Measurements from ENCODE around the gene TNFRSF19. TPM values are rescaled to one million over a fixed set of nuclear protein-coding genes. Genes with fewer than 3 reads are reported as not detected.
A peak's percentile ranks its signal among the peaks of the same experiment; 100 is the strongest.

TNFRSF19 gene
- total RNA-seq, 1 donor from 2014 or later: 31.3 TPM

- DNase-seq (ENCODE audit: low read depth): no peak
- TF ChIP-seq, protein P1, sequence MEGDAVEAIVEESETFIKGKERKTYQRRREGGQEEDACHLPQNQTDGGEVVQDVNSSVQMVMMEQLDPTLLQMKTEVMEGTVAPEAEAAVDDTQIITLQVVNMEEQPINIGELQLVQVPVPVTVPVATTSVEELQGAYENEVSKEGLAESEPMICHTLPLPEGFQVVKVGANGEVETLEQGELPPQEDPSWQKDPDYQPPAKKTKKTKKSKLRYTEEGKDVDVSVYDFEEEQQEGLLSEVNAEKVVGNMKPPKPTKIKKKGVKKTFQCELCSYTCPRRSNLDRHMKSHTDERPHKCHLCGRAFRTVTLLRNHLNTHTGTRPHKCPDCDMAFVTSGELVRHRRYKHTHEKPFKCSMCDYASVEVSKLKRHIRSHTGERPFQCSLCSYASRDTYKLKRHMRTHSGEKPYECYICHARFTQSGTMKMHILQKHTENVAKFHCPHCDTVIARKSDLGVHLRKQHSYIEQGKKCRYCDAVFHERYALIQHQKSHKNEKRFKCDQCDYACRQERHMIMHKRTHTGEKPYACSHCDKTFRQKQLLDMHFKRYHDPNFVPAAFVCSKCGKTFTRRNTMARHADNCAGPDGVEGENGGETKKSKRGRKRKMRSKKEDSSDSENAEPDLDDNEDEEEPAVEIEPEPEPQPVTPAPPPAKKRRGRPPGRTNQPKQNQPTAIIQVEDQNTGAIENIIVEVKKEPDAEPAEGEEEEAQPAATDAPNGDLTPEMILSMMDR (IDR thresholded peaks at IDR 0.05; ENCODE audit: insufficient read depth, low read length, poor library complexity, severe bottlenecking): no peak
- peak overlapping the region; percentile 25 for H3K4me3 ChIP-seq (ENCODE audit: low read depth, low read length)
Observed at GRCh38 chr13:23571431-23571830, 1.2 kb downstream of the TNFRSF19 start.

DNA sequence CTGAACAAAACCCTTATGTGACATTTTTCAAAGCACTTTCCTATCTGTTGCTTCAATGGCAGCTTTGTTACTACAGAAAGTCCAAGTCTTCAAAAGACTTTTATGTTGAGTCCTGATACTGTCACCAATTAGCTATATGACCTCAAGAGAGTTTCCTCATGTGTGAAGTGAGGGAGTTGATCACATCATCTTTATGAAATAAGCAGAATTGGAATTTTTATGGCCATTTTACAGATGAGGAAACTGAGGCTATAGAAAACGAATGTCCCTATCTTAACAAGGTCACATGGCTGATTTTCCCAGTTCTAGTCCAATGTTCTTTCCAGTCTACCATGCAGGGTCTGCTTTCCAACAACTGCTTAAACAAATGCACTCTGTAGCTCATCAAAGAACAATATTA lies 2.6 kb downstream of the TNFRSF19 start:
- TF ChIP-seq, protein P1 (IDR thresholded peaks at IDR 0.05; ENCODE audit: insufficient read depth, low read length, poor library complexity, severe bottlenecking): no peak
- no peak for DNase-seq (ENCODE audit: low read depth)
- Histone ChIP-seq H3K27me3 (ENCODE audit: control insufficient read depth, insufficient read depth, low read length) (no peaks in the 10 kb centered on the region), H3K36me3 (ENCODE audit: control insufficient read depth, insufficient read depth, low read length) (no peaks in the 10 kb centered on the region), H3K4me3 (ENCODE audit: low read depth, low read length) (no peak overlapping the region)

More at GRCh38 chr13:23571431-23571830, 1.2 kb downstream of the TNFRSF19 start:
- H3K36me3 ChIP-seq (ENCODE audit: control insufficient read depth, insufficient read depth, low read length): no peaks in the 10 kb centered on the region
- no peaks in the 10 kb centered on the region for H3K27me3 ChIP-seq (ENCODE audit: control insufficient read depth, insufficient read depth, low read length)

GRCh38 chr13:23574421-23575145 lies 4.4 kb downstream of the TNFRSF19 start:
- TF ChIP-seq, protein P1 (IDR thresholded peaks at IDR 0.05; ENCODE audit: insufficient read depth, low read length, poor library complexity, severe bottlenecking): no peak
- Histone ChIP-seq H3K27me3 (ENCODE audit: control insufficient read depth, insufficient read depth, low read length) (no peaks in the 10 kb centered on the region), H3K4me3 (ENCODE audit: low read depth, low read length) (no peak overlapping the region), H3K36me3 (ENCODE audit: control insufficient read depth, insufficient read depth, low read length) (no peaks in the 10 kb centered on the region)
- no peak for DNase-seq (ENCODE audit: low read depth)

GRCh38 chr13:23575632-23576031 lies 5.4 kb downstream of the TNFRSF19 start:
- Histone ChIP-seq H3K4me3 (ENCODE audit: low read depth, low read length) (no peak overlapping the region), H3K27me3 (ENCODE audit: control insufficient read depth, insufficient read depth, low read length) (no peaks in the 10 kb centered on the region), H3K36me3 (ENCODE audit: control insufficient read depth, insufficient read depth, low read length) (no peaks in the 10 kb centered on the region)
- TF ChIP-seq, protein P1 (IDR thresholded peaks at IDR 0.05; ENCODE audit: insufficient read depth, low read length, poor library complexity, severe bottlenecking): no peak
- no peak for DNase-seq (ENCODE audit: low read depth)

- no peak for DNase-seq (ENCODE audit: low read depth)
- Histone ChIP-seq H3K4me3 (ENCODE audit: low read depth, low read length) (peak overlapping the region; percentile 95), H3K27me3 (ENCODE audit: control insufficient read depth, insufficient read depth, low read length) (no peaks in the 10 kb centered on the region), H3K36me3 (ENCODE audit: control insufficient read depth, insufficient read depth, low read length) (no peaks in the 10 kb centered on the region)
- TF ChIP-seq, protein P1 (IDR thresholded peaks at IDR 0.05; ENCODE audit: insufficient read depth, low read length, poor library complexity, severe bottlenecking): peak; percentile 81
Observed at GRCh38 chr13:23578411-23579071, 8.3 kb downstream of the TNFRSF19 start.

Data from kidney epithelial cell (primary cell).